Measurements from ENCODE around the gene SLC25A45. TPM values are rescaled to one million over a fixed set of nuclear protein-coding genes. Genes with fewer than 3 reads are reported as not detected.

SLC25A45 gene
- total RNA-seq, 4 donors from 2014 or later = 2.2 to 5.6 (median 5.2) TPM

- WGBS, 2 donors (ENCODE audit: low coverage in 1 of 2) = 52 to 54% methylated on average over 2 of the region's 2 CpGs
- in situ Hi-C loops (cut with MboI; ENCODE audit: low pct_ligation_motif_present in 1 of 4, low pct_unique_long_range_greater_than_20kb in 1 of 4, low sequenced_read_pairs in 3 of 4) (loop anchor here in 2 of 4 donors (10.0 kb wide), 1 partner anchor 55 kb away; no protein-coding TSS in a partner anchor), intact Hi-C loops (cut with DNase I; ENCODE audit: low total_unique reads) (no loop called here)
- no peak overlapping the region for H3K4me3 ChIP-seq
- no peaks in the 10 kb centered on the region for H3K36me3 ChIP-seq
- no peak for DNase-seq
- peaks cover 1 to 20% (median 11%) of the 10 kb centered on the region in 4 donors for H3K4me1 ChIP-seq
- H3K9me3 ChIP-seq = no peaks in the 10 kb centered on the region
- no peak for TF ChIP-seq POLR2A (IDR thresholded peaks at IDR 0.05)
- TF ChIP-seq EP300 (IDR thresholded peaks at IDR 0.05; ENCODE audit: low read depth) = no peak
- no peak for TF ChIP-seq CTCF (IDR thresholded peaks at IDR 0.05)
- TF ChIP-seq POLR2AphosphoS5 (IDR thresholded peaks at IDR 0.05) = no peak
- no peaks in the 10 kb centered on the region for H3K27me3 ChIP-seq
- H3K27ac ChIP-seq = peak overlapping the region in 1 of 4 donors; percentile 38
Measured at GRCh38 chr11:65329478-65329877, 53.0 kb downstream of the SLC25A45 start.

GRCh38 chr11:65327021-65327420, 55.4 kb downstream of the SLC25A45 start:
- in situ Hi-C loops (cut with MboI; ENCODE audit: low pct_ligation_motif_present in 1 of 4, low pct_unique_long_range_greater_than_20kb in 1 of 4, low sequenced_read_pairs in 3 of 4) (loop anchor here in 2 of 4 donors (10.0 kb wide), 1 partner anchor 52 kb away; no protein-coding TSS in a partner anchor), intact Hi-C loops (cut with DNase I; ENCODE audit: low total_unique reads) (no loop called here)
- DNase-seq = no peak
- no peak overlapping the region for H3K4me3 ChIP-seq
- H3K36me3 ChIP-seq = peaks cover 0 to 2% (median under 1%) of the 10 kb centered on the region in 4 donors
- no peaks in the 10 kb centered on the region for H3K27me3 ChIP-seq
- peaks cover 0 to 21% (median 9%) of the 10 kb centered on the region in 4 donors for H3K4me1 ChIP-seq
- peak overlapping the region in 2 of 4 donors; percentile 14 to 51 for H3K27ac ChIP-seq
- H3K9me3 ChIP-seq = no peaks in the 10 kb centered on the region
- TF ChIP-seq POLR2AphosphoS5 (IDR thresholded peaks at IDR 0.05) = no peak
- no peak for TF ChIP-seq CTCF (IDR thresholded peaks at IDR 0.05)
- TF ChIP-seq POLR2A (IDR thresholded peaks at IDR 0.05) = no peak
- no peak for TF ChIP-seq EP300 (IDR thresholded peaks at IDR 0.05; ENCODE audit: low read depth)
- 55 to 58% methylated on average over 4 to 8 of the region's 8 CpGs for WGBS, 2 donors (ENCODE audit: low coverage in 1 of 2)

GRCh38 chr11:65325435-65325834, 57.0 kb downstream of the SLC25A45 start:
- DNase-seq = no peak
- Histone ChIP-seq H3K4me3 (no peak overlapping the region), H3K27ac (no peak overlapping the region), H3K4me1 (peaks cover 0 to 29% (median 9%) of the 10 kb centered on the region in 4 donors), H3K36me3 (peaks cover 0 to 15% (median 7%) of the 10 kb centered on the region in 4 donors), H3K9me3 (no peaks in the 10 kb centered on the region), H3K27me3 (no peaks in the 10 kb centered on the region)
- intact Hi-C loops (cut with DNase I; ENCODE audit: low total_unique reads) = no loop called here
- TF ChIP-seq CTCF (IDR thresholded peaks at IDR 0.05) = no peak
- in situ Hi-C loops (cut with MboI; ENCODE audit: low pct_ligation_motif_present in 1 of 4, low pct_unique_long_range_greater_than_20kb in 1 of 4, low sequenced_read_pairs in 3 of 4) = loop anchor here in 2 of 4 donors (10.0 kb wide), 1 partner anchor 51 kb away; no protein-coding TSS in a partner anchor
- WGBS, 2 donors (ENCODE audit: low coverage in 1 of 2) = 76 to 83% methylated on average over 4 of the region's 4 CpGs

Other genes starting within 250 kb of the SLC25A45 start
- 10 to 100 TPM; 20.5 to 72.6 (median 51.9) TPM for gene SYVN1, start 248.1 kb downstream of the SLC25A45 start, total RNA-seq
- gene SPDYC, start 212.4 kb downstream of the SLC25A45 start, total RNA-seq = not detected
- 1,000 to 10,000 TPM in 1 of 4 donors, 100 to 1,000 TPM in 3; 211 to 1,179 (median 376) TPM for gene CAPN1, start 200.7 kb downstream of the SLC25A45 start, total RNA-seq
- gene POLA2, start 120.7 kb downstream of the SLC25A45 start, total RNA-seq = 10 to 100 TPM in 1 of 4 donors, 1 to 10 TPM in 3; 3.0 to 17.5 (median 6.2) TPM
- 10 to 100 TPM in 3 of 4 donors, 1 to 10 TPM in 1; 9.1 to 22.7 (median 14.5) TPM for gene CDC42EP2, start 67.8 kb downstream of the SLC25A45 start, total RNA-seq
- gene DPF2, start 48.8 kb downstream of the SLC25A45 start, total RNA-seq = 10 to 100 TPM; 29.1 to 50.9 (median 37.6) TPM
- gene TIGD3, start 27.9 kb downstream of the SLC25A45 start, total RNA-seq = 1 to 10 TPM in 1 of 4 donors, under 1 TPM in 2, not detected in 1; 0.48 to 3.0 (median 0.75) TPM
- 100 to 1,000 TPM in 3 of 4 donors, 10 to 100 TPM in 1; 64.3 to 164 (median 128) TPM for gene FRMD8, start 4.0 kb upstream of the SLC25A45 start, total RNA-seq
- gene NEAT1, start 40.2 kb upstream of the SLC25A45 start, total RNA-seq = 100 to 1,000 TPM; 370 to 782 (median 680) TPM
- over 10,000 TPM; 17,948 to 48,028 (median 23,406) TPM for gene MALAT1, start 116.4 kb upstream of the SLC25A45 start, total RNA-seq
- gene SCYL1, start 142.4 kb upstream of the SLC25A45 start, total RNA-seq = 10 to 100 TPM; 41.0 to 78.4 (median 69.2) TPM
- gene LTBP3, start 175.7 kb upstream of the SLC25A45 start, total RNA-seq = 100 to 1,000 TPM in 2 of 4 donors, 10 to 100 TPM in 2; 48.7 to 467 (median 140) TPM
- gene ZNRD2, start 187.8 kb upstream of the SLC25A45 start, total RNA-seq = 10 to 100 TPM in 3 of 4 donors, 1 to 10 TPM in 1; 6.4 to 38.4 (median 27.9) TPM
- 100 to 1,000 TPM in 1 of 4 donors, 10 to 100 TPM in 3; 25.2 to 254 (median 51.6) TPM for gene FAM89B, start 189.9 kb upstream of the SLC25A45 start, total RNA-seq
- gene EHBP1L1, start 193.4 kb upstream of the SLC25A45 start, total RNA-seq = 100 to 1,000 TPM in 2 of 4 donors, 10 to 100 TPM in 2; 90.2 to 215 (median 106) TPM
- 1 to 10 TPM in 1 of 4 donors, under 1 TPM in 1, not detected in 2; 0.27 to 1.6 TPM for gene KCNK7, start 213.2 kb upstream of the SLC25A45 start, total RNA-seq
- 100 to 1,000 TPM in 2 of 4 donors, 10 to 100 TPM in 2; 82.3 to 211 (median 94.8) TPM for gene MAP3K11, start 231.6 kb upstream of the SLC25A45 start, total RNA-seq
- gene PCNX3, start 233.1 kb upstream of the SLC25A45 start, total RNA-seq = 10 to 100 TPM; 56.4 to 89.0 (median 62.4) TPM

Data from transverse colon (tissue), 4 donors.